ENCODE results near the gene GRM3.

DNA sequence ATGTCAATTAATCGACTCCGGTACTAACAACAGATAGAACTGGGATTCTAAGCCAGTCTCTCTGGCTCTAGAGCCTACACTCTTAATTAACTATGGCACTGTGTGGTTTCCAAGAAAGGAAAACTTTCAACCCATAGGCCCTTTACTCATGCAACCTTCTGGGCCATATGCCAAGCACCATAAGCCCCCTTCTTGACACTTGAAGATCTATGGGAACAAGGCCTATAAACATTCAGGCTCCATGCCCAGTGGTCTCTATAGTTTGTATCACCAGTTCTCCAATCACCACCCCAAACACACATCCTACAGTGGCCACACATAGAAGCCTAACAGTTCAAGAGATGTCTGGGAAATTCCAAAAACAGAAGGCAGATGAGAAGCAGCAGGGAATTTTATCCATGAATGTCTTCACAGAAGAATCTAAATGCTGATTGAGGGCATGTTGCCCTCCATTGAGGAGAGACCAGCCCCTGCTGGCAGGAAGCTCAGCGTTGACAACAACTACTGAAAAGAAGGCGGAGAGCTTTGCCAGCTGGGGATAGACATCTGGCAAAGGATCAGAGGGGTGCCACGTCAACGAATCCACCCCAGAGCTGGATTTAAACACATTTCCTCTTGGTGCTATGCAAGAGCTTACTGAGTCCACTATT is 64.4 kb downstream of the GRM3 start:
- TF ChIP-seq GATA2 (IDR thresholded peaks at IDR 0.05; ENCODE audit: low read depth, low read length) = no peak
- TF ChIP-seq GATA3 (IDR thresholded peaks at IDR 0.05; ENCODE audit: low read depth, low read length) = no peak
